ENCODE measurements around the gene GNAL.

- no peak for TF ChIP-seq CTCF (IDR thresholded peaks at IDR 0.05; ENCODE audit: borderline replicate concordance, extremely low read depth, low read length, poor library complexity, severe bottlenecking)
- TF ChIP-seq EZH2 (IDR thresholded peaks at IDR 0.05; ENCODE audit: borderline replicate concordance, low read depth, low read length, severe bottlenecking) = no peak
Observed at GRCh38 chr18:11671156-11671555, 17.9 kb upstream of the GNAL start.

Measured in DND-41 (cell line).